ENCODE data around the gene TMEM238L. TPM values are rescaled to one million over a fixed set of nuclear protein-coding genes. Genes with fewer than 3 reads are reported as not detected.

The TMEM238L gene
- total and polyA plus RNA-seq, 2 of the 4 experiments (the other 2 are of a cell fraction): not detected

DNA sequence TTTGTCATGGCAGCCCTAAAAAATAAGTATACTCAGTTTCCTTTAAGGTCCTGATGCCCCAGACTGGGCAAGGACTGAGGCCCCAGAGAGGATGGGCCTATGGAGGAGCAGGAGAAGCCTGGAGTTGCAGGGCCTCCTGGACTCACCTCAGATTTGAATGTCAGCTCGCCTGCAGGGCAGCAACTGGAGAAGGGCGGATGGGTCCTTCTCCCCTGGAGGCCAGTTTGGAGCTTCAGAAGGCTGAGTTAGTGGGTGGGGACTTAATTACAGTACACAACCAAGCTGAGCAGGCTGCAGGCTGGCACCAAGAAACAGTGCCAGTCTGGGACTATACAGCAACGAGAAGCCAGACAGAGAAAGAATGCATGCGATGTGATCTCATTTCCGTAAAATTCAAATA is 27.8 kb upstream of the TMEM238L start:
- Histone ChIP-seq H3K9me3 (ENCODE audit: control insufficient read depth, insufficient read depth, low read length) (no peaks in the 10 kb centered on the region), H2BK120ac (ENCODE audit: low read depth, low read length) (no peak overlapping the region), H3K4me3 (ENCODE audit: insufficient read depth, low read depth, low read length) (no peak overlapping the region), H3K27me3 (ENCODE audit: control insufficient read depth, insufficient read depth, low read length) (no peaks in the 10 kb centered on the region), H4K5ac (ENCODE audit: low read depth, low read length) (no peak overlapping the region), H2AFZ (replicated peaks; ENCODE audit: low read length, poor library complexity) (no peak overlapping the region), H2AK5ac (ENCODE audit: low read depth, low read length) (no peak overlapping the region), H3K23ac (ENCODE audit: low read depth, low read length) (no peak overlapping the region), H4K20me1 (ENCODE audit: insufficient read depth, low read length) (no peaks in the 10 kb centered on the region), H3K36me3 (ENCODE audit: control insufficient read depth, insufficient read depth, low read length) (no peaks in the 10 kb centered on the region), H3K9me1 (ENCODE audit: insufficient read depth, low read length) (no peaks in the 10 kb centered on the region), H2BK15ac (ENCODE audit: low read depth, low read length) (no peak overlapping the region), H3K14ac (replicated peaks; ENCODE audit: low read depth, low read length) (no peak overlapping the region), H3K4ac (ENCODE audit: low read depth, low read length) (no peak overlapping the region), H3K27ac (ENCODE audit: insufficient read depth, low read length) (no peak overlapping the region), H3K4me1 (ENCODE audit: control insufficient read depth, insufficient read depth, low read length) (no peaks in the 10 kb centered on the region), H4K8ac (ENCODE audit: low read depth in 2 of 2, low read length in 2 of 2) (no peak overlapping the region), H3K79me1 (ENCODE audit: low read depth in 1 of 2, low read length in 2 of 2) (no peaks in the 10 kb centered on the region), H3K9ac (ENCODE audit: low read depth, low read length) (no peak overlapping the region), H3K18ac (ENCODE audit: low read depth, low read length) (no peak overlapping the region), H2BK5ac (ENCODE audit: low read depth, low read length, poor library complexity, severe bottlenecking) (no peak overlapping the region), H2AK9ac (replicated peaks; ENCODE audit: low read depth, low read length, poor library complexity) (no peak overlapping the region), H3K4me2 (ENCODE audit: low read depth, low read length) (no peak overlapping the region), H4K91ac (ENCODE audit: insufficient read depth, low read depth, low read length) (no peak overlapping the region), H3K56ac (ENCODE audit: extremely low read depth, insufficient read depth, low read length) (no peak overlapping the region), H2BK20ac (ENCODE audit: low read depth, low read length) (no peak overlapping the region)
- intact Hi-C loops (cut with micrococcal nuclease) (no loop called here), in situ Hi-C loops (cut with MboI; ENCODE audit: low sequenced_read_pairs) (no loop called here), dilution Hi-C loops (cut with HindIII; ENCODE audit: low sequenced_read_pairs, unreplicated experiment) (no loop called here)
- no peak for DNase-seq
- ChIA-PET CTCF (no interaction called here), POLR2A (ENCODE audit: unreplicated experiment) (no interaction called here)
- TF ChIP-seq, protein P1, sequence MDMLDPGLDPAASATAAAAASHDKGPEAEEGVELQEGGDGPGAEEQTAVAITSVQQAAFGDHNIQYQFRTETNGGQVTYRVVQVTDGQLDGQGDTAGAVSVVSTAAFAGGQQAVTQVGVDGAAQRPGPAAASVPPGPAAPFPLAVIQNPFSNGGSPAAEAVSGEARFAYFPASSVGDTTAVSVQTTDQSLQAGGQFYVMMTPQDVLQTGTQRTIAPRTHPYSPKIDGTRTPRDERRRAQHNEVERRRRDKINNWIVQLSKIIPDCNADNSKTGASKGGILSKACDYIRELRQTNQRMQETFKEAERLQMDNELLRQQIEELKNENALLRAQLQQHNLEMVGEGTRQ (IDR thresholded peaks at IDR 0.05; ENCODE audit: low read depth, low read length): no peak
- TF ChIP-seq CEBPB (IDR thresholded peaks at IDR 0.05; ENCODE audit: low read depth, low read length) (no peak), BHLHE40 (IDR thresholded peaks at IDR 0.05; ENCODE audit: low read depth, low read length) (no peak), FOS (IDR thresholded peaks at IDR 0.05; ENCODE audit: low read depth, low read length) (no peak), RAD21 (IDR thresholded peaks at IDR 0.05; ENCODE audit: low read length) (no peak), RFX5 (IDR thresholded peaks at IDR 0.05; ENCODE audit: low read depth, low read length) (no peak), MAFK (IDR thresholded peaks at IDR 0.05; ENCODE audit: low read depth, low read length) (no peak), MAZ (IDR thresholded peaks at IDR 0.05; ENCODE audit: borderline replicate concordance, low read depth, low read length) (no peak), POLR2A (IDR thresholded peaks at IDR 0.05; ENCODE audit: low read depth, low read length) (no peak), CHD1 (IDR thresholded peaks at IDR 0.05; ENCODE audit: low read depth, low read length) (no peak), SMC3 (IDR thresholded peaks at IDR 0.05; ENCODE audit: low read depth, low read length) (no peak), MXI1 (IDR thresholded peaks at IDR 0.05; ENCODE audit: borderline replicate concordance, low read depth, low read length) (no peak), NFE2L2 (IDR thresholded peaks at IDR 0.05; ENCODE audit: low read depth, low read length) (no peak), RCOR1 (IDR thresholded peaks at IDR 0.05; ENCODE audit: insufficient replicate concordance, low read length) (no peak)
- TF ChIP-seq, protein P2, sequence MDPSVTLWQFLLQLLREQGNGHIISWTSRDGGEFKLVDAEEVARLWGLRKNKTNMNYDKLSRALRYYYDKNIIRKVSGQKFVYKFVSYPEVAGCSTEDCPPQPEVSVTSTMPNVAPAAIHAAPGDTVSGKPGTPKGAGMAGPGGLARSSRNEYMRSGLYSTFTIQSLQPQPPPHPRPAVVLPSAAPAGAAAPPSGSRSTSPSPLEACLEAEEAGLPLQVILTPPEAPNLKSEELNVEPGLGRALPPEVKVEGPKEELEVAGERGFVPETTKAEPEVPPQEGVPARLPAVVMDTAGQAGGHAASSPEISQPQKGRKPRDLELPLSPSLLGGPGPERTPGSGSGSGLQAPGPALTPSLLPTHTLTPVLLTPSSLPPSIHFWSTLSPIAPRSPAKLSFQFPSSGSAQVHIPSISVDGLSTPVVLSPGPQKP (IDR thresholded peaks at IDR 0.05; ENCODE audit: borderline replicate concordance, low read depth, low read length): no peak
- TF ChIP-seq, protein P3, sequence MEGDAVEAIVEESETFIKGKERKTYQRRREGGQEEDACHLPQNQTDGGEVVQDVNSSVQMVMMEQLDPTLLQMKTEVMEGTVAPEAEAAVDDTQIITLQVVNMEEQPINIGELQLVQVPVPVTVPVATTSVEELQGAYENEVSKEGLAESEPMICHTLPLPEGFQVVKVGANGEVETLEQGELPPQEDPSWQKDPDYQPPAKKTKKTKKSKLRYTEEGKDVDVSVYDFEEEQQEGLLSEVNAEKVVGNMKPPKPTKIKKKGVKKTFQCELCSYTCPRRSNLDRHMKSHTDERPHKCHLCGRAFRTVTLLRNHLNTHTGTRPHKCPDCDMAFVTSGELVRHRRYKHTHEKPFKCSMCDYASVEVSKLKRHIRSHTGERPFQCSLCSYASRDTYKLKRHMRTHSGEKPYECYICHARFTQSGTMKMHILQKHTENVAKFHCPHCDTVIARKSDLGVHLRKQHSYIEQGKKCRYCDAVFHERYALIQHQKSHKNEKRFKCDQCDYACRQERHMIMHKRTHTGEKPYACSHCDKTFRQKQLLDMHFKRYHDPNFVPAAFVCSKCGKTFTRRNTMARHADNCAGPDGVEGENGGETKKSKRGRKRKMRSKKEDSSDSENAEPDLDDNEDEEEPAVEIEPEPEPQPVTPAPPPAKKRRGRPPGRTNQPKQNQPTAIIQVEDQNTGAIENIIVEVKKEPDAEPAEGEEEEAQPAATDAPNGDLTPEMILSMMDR (conservative IDR thresholded peaks at IDR 0.05; ENCODE audit: low read depth, low read length): no peak
- WGBS, 2 experiments (ENCODE audit: extremely low coverage in 2 of 2, insufficient read length in 1 of 2): 66% methylated on average over 3 of the region's 5 CpGs; no CpG with 5 or more reads in 1 of the 2 experiments
- ATAC-seq (ENCODE audit: low read depth): no peak
- BruUV-seq (replicated peaks): no TSS peak

Data from IMR-90 (cell line).